Measurements from ENCODE around the gene GOLGA6L25.
"Not testable (repeated sequence)": the region's sequence is repeated elsewhere in the genome, so short reads cannot be mapped to it uniquely, and the experiment has no call there.

Gene GOLGA6L25

DNA sequence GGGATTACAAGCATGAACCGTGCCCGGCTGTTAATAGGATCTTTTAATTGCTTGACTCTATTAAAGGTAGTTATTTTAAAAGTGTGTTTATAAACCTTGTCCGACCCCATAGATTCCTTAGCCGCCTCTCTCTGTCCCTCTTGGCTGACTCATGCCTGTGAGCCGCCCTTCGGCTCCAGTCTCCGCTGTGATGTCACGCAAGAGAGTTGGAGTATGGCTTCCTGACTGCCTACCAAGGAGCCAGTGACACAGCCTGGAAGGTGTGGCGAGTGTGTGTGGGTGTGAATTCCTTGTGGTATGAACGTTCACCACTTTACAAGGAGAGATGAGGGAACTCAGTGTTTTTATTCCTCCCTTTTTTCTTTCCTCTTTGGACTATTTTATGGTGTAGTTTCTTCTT, 44.1 kb downstream of the GOLGA6L25 start:
- H2AFZ ChIP-seq (ENCODE audit: low read depth); H3K36me3 ChIP-seq (ENCODE audit: insufficient read depth); H3K4me1 ChIP-seq (ENCODE audit: low read depth, poor library complexity, severe bottlenecking); H3K9ac ChIP-seq; H3K27ac ChIP-seq; H3K27me3 ChIP-seq (ENCODE audit: insufficient read depth, low read depth); H3K4me3 ChIP-seq (IDR thresholded peaks at IDR 0.05; ENCODE audit: insufficient read depth, low read depth, low read length); H3K4me2 ChIP-seq; H4K20me1 ChIP-seq (ENCODE audit: insufficient read depth); H3K79me2 ChIP-seq (ENCODE audit: insufficient read depth, low read depth): not testable (repeated sequence)

GRCh38 chr15:28598209-28598608, 44.8 kb downstream of the GOLGA6L25 start:
- not testable (repeated sequence) for H3K27ac ChIP-seq; H3K36me3 ChIP-seq (ENCODE audit: insufficient read depth); H3K4me2 ChIP-seq; H3K79me2 ChIP-seq (ENCODE audit: insufficient read depth, low read depth); H3K4me1 ChIP-seq (ENCODE audit: low read depth, poor library complexity, severe bottlenecking); H3K27me3 ChIP-seq (ENCODE audit: insufficient read depth, low read depth); H3K4me3 ChIP-seq (IDR thresholded peaks at IDR 0.05; ENCODE audit: insufficient read depth, low read depth, low read length); H2AFZ ChIP-seq (ENCODE audit: low read depth); H3K9ac ChIP-seq; H4K20me1 ChIP-seq (ENCODE audit: insufficient read depth)

DNA sequence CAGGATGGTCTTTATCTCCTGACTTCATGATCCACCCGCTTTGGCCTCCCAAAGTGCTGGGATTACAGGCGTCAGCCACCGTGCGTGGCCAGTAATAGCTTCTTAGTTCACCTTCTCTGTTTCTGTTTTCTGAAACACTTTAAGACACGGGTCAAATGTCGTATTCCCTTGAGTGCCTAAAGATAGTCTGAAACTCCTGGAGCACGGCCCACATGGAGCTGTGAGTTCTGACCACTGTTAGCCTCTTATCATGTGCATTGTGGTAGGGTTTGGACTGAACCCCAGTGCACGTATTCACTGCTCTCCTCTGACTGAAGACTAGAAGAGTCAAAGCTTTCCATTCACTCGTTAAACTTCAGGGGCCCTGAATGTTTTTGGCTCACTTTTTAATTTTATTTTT, 48.8 kb downstream of the GOLGA6L25 start:
- H3K27ac ChIP-seq; H2AFZ ChIP-seq (ENCODE audit: low read depth); H3K27me3 ChIP-seq (ENCODE audit: insufficient read depth, low read depth); H3K4me2 ChIP-seq; H3K36me3 ChIP-seq (ENCODE audit: insufficient read depth); H3K79me2 ChIP-seq (ENCODE audit: insufficient read depth, low read depth); H4K20me1 ChIP-seq (ENCODE audit: insufficient read depth); H3K4me3 ChIP-seq (IDR thresholded peaks at IDR 0.05; ENCODE audit: insufficient read depth, low read depth, low read length); H3K9ac ChIP-seq; H3K4me1 ChIP-seq (ENCODE audit: low read depth, poor library complexity, severe bottlenecking): not testable (repeated sequence)

Data from KMS-11 (cell line).